ENCODE data around the gene OPRL1.
A peak's percentile ranks its signal among the peaks of the same experiment; 100 is the strongest.
"Not testable (repeated sequence)": the region's sequence is repeated elsewhere in the genome, so short reads cannot be mapped to it uniquely, and the experiment has no call there.

OPRL1 gene

DNA sequence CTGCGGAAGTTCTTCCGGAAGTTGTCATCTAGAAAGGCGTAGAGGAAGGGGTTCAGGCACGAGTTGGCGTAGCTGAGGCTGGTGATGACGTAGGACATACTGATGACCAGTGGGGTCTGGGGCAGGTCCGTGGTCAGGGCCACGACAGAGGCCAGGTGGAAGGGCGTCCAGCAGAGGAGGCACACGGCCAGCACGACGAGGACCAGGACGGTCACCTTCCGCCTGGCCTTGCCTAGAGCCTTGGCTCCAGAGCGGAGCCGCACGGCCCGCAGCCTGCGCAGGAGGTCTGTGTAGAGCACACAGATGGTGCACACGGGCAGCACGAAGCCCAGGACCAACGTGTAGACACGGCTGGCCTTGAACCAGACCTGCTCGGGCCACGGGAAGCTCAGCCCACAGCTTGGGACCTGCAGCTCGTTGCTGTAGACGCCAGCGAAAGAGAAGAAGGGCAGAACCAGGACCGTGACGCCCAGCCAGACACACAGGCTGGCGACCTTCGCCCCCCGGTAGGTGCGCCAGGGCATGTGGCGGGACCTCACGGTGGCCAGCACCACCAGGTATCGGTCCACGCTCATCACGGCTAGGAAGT is 26.1 kb downstream of the OPRL1 start:
- peak in 1 of 5 experiments; percentile 2 for DNase-seq

DNA sequence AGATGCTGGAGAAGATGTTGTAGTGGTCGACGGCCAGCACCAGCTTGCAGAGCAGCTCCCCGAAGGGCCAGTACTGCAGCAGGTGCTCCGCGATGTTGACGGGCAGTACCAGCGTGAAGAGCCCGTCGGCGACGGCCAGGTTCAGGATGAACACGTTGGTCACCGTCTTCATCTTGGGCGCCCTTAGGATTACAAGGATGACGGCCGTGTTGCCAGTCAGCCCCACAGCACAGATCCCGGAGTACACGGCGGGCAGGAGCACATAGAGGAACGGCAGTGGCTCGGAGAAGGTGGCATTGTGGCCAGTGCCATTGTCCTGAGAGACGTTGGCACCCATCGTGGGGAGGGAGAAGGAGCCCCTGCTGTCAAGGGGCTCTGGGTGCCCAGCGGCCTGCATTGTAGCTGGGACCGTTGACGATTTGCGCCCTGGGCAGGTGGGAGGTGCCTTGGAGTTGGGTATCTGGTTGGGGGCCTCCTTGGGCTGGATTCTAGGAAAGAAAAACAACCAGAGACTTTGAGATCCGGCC is 26.6 kb downstream of the OPRL1 start:
- DNase-seq = no peak

DNA sequence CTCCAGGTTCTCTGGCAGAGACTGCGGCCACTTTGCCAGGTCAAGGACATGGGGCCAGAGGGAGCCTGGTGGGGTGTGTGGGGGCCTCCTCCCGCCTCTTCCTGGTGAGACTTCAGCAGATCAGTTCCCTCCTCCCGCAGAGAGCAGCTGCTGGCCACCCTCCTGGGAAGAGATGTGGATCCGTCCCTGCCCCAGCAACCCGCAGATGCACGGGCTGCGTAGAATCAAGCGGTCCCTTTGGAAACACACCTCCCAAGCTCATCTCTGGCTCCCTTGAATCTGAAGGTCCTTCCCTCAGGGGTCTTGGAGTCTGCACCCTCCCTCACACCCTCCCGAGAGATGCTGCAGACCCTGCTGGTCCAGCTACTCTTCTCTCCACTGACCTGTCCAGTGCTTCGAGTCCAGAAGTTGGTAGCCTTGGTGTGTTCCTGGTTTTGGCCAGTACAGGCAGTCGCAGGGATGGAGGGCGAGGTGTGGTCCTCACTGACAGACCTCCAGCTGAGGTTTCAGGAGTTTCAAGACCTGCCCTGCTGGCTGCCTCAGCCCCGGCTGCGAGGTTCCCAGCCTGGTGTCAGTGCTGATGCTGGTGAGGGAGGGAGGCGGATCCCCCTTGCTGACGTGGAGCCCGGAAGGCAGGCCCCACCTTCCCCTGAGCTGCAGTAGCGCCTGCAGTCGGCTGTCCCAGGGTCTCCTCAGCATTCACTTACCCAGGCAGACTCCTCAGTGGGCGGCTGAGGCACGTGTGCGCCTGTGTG is 27.3 kb downstream of the OPRL1 start, which contains the start of gene NPBWR2:
TSS of gene NPBWR2 (minus strand) at position 585 of the 755 bp plus-strand sequence. CDS start 734 bp downstream, outside the sequence.
- peak in 2 of 5 experiments; percentile 7 to 38 for DNase-seq

DNA sequence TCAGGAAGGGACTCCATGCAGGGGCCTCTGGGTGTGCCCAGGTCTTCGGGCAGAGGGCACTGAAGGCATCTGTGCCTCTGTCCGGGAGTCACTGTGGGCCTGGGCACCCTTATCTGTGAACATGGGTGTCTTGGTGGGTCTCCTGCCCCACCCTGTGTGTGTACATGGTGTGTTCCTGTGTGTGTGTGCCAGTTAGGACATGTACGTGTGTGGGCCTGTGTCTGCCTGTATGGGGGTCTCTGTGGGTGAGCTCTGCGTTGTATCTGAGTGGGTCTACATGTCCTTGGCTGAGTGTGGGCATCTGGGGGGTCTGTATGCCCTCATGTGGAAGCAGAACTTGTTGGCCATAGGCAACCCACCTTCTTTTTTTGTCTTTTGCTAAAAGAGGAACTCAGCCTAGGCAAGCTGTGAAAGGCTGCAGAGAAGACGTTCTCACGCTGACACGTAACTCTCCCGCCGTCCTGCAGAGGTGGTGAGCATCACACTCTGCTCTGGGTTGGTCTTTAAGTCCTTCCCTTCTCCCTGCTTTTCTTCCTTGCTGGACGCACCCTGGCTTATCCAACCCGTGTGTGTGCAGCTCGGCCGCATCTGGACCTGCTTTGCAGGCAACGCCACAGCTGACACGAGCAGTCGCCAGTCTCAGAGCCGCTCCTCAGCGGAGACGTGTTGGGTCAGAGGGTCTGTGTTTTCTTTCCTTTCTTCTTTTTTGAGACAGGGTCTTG is 28.0 kb downstream of the OPRL1 start:
- no peak for DNase-seq

DNA sequence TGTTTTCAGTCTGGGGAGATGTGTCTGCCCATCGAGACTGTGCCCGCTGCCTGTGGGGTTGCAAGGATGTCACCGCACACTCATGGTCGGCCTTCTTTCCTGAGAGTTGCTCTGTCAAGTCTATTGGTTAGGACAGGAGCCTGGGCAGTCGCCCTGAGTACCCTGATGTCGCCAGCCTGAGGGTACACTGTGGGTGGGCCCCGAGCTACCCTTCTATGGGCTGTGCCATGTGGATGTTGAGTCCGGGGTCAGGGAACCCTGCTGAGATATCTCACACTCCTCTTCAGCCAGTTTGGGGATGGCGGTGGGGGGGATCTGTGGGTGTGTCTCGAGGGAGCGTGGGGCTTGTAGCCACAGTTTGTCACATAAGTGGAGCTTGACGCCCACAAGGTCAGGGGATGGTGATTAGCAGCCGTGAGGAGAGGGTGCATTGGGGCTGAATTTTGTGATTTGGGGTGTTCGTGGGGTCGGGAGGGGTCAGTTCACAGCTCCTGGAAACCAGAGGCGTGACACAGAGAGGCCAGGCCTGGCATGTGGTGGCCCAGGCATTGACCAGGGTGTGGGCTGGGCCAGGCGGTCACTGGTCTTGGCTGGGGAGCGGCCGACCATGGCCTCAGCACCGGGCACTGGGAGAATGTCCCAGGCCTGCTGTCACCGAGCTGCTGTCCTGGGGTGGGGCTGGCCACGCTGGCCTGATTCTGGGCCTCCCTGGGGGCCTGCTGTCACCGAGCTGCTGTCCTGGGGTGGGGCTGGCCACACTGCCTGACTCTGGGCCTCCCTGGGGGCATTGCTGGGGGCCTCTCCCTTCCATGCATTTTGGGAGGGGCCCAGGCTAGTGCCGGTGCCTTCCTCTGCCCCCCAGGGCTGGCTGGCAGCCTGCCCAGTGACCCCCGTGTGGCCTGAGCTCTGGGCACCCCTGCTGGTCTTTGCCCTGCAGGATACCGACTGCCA is 29.1 kb downstream of the OPRL1 start:
- DNase-seq = peak in 1 of 5 experiments; percentile 1

DNA sequence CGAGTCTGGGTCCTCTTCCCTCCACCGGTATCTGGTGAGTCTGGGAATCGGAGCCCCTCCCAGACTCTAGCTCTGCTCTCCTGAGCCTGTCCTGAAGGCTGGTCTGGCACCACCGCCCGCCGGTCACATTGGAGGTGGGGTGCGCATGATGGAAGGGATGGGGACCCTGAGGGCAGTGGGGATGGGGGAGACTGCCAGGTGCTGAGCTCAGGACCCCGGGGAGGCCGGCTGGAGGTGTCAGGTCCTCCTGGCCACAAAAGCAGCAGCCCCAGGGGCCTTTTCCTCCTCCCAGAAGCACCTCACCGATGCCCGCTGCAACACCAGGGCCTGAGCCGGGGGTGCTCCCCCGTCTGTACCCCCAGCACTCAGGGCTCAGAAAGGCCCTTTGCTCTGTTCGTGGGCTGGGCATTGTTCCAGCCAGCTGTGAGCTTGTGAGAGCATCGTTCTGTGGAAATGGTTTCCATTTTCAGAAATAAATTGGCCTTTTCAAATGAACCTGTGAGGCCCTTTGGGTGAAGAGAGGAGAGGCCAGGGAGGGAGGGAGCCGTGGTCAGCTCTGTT is 30.0 kb downstream of the OPRL1 start:
- peak in 1 of 5 experiments; percentile 1 for DNase-seq

DNA sequence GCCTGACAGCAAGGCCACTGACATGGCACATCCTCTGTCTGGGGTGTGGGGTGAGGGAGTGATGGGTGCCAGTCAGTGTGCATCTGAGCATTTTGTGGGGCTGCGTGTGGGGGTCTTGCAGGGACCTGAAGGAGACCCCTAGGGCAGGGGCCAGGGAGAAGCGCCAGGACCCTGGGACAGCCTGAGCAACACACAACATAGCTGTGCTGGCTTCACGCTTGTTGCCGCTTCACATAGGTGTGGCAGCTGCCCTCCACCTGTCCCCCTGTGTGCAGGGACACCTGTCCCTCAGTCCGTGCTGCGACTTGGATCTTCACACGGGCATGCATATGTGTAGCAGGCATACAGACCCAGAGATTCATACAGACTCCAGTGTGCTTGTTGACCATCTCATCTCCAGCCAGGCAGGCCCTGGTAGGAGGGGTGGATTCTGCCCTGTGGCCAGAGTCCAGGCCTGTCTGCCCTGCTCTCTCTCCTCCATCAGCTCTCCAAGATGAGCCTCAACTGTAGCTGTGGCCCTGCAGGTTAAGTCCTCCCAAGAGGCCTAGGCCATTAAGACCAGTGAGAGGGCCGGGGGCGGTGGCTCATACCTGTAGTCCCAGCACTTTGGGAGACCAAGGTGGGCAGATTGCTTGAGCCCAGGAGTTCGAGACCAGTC is 30.7 kb downstream of the OPRL1 start:
- peak in 1 of 5 experiments; percentile 1 for DNase-seq

DNA sequence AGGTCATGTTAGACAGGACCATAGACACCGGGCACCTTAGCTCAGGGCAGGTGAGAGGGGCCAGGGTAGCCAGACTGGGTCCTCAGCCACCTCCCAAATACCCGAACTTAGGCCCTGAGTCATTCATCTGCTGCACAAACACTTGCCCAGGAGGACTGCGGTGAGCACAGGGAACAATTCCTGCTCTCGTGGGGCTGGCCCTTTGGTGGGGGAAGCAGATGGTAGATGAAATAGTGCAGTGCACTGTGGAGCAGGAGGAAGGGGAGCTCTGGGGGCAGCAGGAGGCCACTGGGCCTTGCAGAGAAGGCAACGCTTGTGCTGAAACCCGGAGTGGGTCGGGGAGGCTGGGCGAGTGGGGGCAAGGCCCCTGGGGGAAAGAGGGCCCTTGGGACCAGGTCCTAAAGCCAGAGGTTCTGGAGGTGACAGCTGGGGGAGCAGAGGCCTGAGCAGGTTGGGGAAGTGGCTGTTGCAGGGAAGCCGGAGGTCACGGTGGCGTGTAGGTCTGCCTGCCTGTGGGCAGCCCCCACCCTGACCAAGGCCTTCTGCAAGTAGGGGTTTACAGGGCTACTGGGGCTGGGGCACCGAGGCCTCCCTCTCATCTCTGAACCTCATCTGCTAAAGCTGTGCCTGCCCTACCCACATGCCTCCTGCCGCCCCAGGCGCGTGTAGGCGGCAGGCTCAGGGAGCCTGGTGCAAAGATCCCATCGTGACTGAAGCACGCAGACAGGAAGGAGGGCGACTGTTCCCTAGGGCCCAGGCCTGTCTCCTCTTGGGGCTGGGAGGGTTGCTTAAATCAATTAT is 32.2 kb downstream of the OPRL1 start:
- no peak for DNase-seq

DNA sequence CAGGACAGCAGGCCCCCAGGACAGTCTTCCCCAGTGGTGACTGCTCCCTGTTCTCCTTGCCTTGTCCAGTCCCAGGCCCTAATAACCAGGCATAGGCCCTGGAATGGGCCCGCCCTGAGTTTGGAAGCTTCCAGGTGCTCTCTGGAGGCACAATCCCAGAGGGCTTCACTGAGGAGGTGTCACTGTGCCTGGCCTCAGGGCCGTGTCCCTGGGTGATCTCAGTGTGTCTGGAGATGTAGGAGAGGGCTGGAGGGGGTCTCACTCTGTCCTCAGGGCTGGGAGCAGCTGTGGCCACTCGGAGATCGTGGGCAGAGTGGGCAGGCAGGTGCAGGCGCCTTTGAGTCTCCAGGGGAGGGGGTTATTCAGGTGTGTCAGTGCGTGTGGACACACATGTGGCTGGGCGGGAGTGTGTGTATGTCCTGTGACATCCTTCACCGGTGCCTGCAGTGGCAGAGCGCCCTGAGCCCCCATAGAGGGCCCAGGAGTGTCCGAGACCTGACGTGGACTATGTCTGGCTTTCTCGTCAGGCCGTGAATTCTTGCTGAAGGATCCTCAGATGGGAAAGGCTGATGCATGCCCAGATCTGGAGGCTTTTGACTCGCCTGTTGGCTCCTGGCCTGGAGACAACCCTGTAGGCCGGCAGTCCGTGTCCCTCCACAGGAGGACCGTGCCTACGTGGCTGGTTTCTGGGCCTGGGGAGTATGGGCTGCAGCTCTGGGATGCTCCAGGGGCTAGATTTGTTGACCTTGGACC is 33.0 kb downstream of the OPRL1 start:
- no peak for DNase-seq

DNA sequence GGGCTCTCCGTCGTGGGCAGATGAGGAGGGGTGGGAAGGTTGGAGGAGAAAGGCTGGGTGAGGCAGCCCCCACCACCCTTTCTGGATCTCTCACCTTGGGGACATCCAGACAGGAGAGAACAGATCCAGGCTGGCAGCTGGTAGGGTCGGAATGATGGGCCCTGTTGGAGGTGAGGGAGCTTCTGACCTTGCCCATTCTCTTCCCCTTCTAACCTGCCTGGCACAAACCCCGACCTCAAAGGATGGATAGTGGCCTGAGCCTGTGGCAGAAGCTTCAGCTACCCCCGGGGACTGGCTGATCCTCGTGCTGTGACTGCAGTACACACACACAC is 33.5 kb downstream of the OPRL1 start:
- DNase-seq = no peak

DNA sequence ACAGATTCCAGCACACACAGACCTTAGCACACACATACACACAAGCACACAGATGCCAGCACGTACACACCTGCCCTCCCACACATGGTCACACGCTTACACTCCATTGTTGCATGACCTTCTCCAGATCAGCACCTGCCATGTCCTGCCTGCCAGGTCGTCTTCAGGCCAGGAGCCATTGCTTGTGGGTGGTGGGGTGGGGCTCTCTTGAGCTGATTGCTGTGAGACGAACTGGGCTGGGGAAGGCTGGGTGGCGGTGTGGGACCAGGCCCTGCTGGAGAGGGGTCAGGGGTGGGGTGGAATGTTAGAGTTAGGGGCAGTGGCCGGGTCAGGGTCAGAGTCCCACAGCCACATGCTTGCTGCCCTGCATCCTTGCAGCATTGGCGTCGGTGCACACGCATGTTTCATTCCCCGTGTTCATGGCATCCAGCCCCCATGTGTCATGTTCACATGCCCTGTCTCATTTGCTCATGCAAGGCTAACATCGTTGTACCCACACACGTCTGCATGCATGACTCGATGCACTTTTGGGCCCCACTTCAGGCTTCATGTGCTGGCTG is 34.0 kb downstream of the OPRL1 start:
- DNase-seq = no peak

DNA sequence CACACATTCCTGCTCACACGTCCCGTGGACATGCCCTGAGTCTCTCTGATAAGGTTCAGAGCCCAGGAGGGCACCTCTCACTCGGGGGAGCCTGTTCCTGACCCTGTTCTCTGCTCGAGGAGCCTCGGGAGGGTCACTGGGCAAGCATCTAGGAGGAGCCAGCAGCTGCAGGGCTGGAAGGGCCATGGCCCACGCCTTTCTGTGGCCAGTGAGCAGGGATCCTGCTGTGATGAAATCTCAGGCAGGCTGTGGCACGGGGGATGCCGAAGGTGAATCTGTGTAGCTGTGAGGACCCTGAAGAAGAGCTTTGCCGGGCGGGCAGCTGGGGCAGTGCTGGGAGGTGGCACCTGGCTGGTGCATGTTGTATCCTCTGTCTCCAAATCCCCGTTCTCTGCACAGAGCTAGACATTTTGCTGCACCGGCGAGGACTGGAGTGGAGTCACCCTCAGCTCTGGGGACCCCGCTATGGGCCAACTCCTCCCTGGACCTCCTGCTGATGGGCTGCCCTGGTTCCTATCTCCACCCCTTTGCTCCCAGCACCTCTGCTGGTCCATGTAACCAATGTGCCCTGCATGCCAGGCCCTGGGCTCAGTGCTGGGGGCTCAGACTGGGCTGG is 34.6 kb downstream of the OPRL1 start:
- DNase-seq = no peak

DNA sequence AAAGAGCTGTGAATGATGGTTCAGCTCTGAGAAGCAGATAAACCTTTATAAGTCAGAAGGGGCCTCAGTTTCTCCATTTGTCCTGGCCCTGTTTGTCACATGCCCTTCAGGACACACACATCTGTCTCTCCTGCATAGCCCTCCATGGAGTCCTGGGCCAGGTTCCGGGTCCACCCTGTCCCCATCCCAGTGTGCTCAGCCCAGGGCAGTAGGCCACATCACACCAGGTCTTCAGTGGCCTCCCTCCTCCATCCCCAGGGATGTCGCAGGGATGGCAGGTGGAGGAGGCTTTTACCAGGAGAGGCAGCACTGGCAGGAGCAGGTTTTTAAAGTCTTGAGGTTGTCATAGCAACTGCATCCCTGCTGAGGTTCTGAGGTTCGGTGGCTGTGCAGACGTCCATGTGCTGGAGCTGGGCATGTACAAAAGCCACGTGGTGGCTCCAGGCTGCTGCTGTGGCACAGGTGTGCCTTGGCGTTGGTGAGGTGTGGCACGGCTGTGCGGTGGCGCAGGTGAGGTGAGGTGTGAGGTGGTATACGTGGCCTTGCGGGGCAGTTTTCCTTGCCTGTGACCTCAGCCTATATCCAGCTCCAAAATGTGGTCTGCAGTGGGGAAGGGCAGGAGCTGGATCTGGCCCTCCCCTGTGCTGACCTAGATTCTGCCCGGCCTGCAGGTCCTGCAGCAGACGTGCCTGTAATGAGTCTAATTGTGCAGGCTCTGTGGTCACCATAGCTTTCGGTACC is 35.5 kb downstream of the OPRL1 start:
- DNase-seq = no peak

DNA sequence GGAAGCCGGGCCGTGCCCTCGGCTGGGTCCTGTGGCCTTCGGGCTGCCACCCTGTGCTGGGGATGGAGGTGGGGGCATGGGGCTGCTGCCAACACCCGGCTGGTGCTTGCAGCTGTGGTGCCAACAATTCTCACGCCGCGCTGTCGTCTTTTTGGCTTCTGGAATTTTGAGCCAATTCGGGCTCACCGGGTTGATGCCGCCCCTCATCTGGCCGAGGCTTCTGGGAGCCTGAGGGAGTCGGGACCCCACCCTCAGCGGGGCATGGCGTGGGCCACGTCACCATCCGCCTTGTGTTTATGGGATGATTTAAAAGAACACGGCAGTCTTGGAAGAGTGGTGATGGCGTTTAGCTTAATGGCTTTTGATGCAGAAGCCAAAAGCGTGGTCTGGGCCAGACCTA is 36.1 kb downstream of the OPRL1 start:
- no peak for DNase-seq

DNA sequence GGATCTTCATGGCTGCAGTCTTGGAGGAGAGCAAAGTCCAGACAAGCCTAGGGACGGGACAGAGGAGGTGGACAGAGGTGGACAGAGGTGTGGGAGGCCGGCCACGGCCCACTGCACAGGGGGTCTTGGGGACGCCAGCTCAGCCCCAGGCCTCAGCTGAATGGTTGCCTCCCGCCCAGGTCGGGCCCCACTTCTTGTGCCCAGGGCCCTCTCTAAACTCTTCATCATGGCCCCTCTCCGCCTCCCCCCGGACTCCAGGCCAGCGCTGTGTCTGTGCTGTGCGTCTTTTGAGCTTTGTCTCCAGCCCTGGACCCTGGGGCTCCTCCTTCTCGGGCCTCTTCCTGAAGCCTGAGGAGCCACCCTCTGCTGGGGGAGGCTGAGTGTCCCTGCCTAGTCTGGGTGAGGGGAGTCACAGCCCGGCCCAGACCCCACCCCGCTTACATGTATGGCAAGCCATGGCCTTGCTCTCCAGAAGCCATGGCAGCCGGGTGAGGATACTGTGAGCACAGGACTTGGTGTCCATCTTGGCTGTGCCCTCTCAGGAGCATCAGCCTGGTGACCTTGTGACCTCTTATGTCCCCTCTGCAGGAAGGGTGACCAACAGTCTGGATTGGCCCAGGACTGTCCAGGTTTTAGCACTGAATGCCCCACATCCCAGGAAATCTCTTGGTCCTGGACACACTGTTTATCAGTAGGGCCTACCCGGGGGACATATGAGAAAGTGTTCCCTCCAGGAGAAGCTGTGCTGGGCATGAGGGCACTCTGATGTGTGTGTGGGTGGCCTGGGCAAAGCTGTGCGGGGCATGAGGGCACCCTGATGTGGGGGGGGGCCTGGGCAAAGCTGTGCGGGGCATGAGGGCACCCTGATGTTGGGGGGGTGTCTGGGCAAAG is 36.9 kb downstream of the OPRL1 start:
- no peak for DNase-seq

DNA sequence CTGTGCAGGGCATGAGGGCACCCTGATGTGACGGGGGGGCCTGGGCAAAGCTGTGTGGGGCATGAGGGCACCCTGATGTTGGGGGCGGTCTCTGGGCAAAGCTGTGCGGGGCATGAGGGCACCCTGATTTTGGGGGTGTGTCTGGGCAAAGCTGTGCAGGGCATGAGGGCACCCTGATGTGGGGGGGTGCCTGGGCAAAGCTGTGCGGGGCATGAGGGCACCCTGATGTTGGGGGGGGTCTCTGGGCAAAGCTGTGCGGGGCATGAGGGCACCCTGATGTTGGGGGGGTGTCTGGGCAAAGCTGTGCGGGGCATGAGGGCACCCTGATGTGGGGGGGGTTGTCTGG is 37.5 kb downstream of the OPRL1 start:
- not testable (repeated sequence) for DNase-seq

DNA sequence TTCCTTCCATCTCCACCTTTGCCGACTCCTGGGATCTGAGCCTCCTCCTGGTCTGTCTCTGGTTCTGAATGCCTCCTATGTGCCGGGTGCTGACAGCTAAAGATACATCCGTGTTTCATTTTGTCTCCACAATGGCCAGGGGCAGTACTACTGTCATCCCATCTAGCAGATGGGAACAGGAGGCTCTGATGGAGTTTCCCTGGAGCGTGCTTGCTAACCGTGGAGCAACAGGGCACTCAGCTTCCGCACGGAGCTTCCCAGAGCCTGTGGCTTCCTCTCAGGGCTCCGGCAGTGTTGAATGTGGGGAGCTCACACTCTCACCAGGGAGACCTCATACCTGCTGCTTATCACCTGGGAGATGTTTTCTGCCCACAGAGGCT is 39.4 kb downstream of the OPRL1 start:
- DNase-seq = no peak
